GM21515 (cell line): ENCODE results near the gene FNDC3B.

Experiments used
- ATAC-seq: cut with Tn5 transposase; IDR thresholded peaks from one replicate; pipeline ENCODE4 v1.9.1; 2021; ENCODE audit not compliant: unreplicated experiment

The FNDC3B gene

DNA sequence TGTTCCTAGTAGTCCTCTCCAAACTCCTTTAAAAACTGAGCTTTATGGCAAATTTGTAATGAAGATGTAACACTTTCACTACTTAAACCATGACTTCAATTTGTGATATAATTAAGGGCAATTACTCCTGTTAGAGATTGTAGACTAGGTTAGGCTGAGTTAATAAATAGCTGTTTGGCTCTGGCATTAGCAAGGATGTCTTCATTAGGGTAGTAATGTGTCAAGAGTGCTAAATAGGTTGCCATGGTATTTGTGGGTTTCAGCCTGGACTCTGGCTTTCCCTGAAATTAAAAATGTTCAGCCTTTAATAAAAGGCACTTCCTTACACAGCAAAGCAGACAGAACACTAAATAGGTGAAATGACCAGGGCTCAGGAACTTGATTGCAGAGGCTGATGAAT lies 337.0 kb downstream of the FNDC3B start:
- no peak for ATAC-seq

DNA sequence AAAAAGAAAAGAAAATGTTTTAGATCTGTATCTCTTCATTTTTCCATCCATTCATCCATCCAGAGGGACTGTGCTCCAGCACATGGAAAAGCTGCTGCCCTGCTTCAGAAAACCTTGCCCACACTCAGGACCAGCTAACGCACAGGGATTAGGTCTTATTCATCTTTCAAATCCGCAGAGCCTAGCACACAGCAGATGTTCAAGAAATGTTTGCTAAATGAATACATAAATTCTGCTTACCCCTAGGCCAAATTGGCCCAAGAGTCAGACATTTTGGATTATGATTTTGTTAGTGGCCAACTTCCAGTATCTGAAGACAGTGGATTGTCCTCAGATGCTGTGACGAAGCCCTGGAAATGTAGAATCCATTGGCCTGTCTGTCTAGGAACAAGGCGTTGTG lies 337.5 kb downstream of the FNDC3B start:
- ATAC-seq: no peak

DNA sequence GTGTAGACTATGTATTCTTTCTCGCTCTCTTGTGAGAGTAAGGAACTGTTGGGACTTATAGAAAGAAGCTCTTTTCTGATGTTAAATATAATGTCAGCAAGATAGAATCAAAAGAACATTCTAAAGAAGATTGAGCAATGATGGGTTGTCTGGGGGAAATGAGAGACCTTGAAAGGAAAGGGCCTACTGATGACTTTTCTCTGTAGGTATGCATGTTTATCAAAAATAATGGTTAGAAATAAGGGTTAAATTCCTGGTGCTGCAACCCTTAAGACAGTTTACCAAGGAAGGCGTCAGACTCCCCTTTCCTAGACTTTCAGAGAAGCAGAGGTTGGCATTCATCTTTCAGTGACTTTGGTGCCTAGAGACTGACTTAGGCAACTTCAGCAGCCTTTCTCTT lies 339.1 kb downstream of the FNDC3B start:
- ATAC-seq: no peak

GRCh38 chr3:172379372-172379771 lies 340.0 kb downstream of the FNDC3B start:
- no peak for ATAC-seq

DNA sequence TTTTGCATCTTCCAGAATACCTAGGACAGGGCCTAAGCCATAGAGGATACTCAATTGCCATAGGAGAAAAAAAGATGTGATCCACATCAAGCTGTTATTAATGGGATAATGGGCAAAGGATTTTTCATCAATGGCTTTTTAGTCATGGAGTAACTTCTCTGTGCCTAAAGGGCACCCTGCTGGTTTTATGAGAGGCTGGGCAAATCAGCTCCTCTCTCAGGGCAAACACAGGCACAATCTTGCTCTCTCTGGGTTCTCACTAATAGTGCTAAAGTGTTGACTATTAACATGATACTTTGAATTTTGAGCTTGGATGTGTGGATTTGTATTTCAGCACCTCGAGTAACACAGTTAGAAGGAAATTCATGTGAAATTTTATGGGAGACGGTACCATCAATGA lies 341.3 kb downstream of the FNDC3B start:
- ATAC-seq: no peak

DNA sequence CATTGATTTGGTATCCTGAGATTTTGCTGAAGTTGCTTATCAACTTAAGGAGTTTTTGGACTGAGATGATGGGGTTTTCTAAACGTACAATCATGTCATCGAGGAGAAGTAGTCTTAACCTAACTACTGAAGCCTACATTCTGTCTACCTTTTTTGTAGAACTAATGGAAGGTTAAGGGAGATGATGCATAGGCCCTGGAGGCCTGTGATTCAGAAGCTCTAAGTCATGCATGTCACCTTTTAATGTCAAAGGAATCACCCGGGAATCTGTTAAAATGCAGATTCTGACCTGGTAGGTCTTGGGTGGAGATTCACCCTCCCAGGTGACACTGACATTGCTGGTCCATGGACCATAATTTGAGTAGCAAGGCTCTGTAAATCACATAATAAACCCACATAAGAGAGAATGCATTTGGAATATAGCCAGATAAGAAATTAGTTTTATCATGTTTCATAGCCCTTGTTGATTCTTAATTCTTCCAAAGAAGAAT lies 344.0 kb downstream of the FNDC3B start:
- no peak for ATAC-seq

- no peak for ATAC-seq
These were observed 345.5 kb downstream of the FNDC3B start for GRCh38 chr3:172384836-172385235.

DNA sequence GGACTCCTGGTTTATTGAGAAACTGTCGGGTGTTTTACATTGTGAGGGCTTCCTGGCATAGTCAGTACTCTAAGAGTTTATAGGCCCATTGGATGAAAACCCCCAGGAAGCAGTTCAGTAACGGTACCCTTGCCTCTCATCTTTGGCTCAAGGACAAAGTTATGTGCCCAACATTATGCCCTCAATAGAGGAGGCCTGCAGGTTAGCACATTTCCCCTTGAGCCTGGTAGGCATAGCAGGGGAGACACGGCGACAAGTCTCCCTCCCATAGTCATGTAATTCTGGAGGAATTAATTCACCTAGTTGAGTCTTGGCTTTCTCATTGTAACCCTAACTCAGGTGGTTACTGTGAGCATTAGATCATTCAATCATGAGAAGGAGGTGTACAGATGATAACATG lies 348.4 kb downstream of the FNDC3B start:
- no peak for ATAC-seq

DNA sequence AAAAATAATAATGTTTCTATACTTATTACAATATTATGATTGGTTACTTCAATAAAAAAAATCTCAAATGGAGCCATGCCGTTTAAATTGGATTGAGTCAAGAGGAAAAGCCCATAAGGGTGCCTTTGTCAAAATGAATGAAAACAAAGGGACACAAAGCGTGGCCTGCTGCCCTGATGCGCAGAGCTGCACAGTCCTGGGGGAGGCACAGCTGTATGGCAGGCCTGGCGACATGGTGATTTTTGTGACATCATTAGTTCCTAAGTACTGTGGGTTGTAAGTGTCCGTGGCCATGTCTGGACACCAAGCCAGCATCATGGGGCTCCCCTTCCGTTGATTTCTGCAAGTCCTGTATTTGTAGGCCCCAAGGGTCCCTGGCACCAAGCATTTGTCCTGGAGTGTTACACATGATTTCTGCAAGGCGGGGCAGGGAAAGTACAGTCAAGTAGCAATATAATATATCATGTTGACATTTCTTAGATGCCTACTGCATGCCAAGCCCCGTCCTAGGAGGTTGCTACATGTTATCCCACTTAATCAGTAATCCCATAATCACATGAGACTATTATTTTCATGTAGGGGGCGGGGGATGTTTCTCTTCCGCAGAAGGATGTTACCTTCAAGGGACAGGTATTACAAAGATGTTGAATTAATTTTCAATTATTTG lies 349.2 kb downstream of the FNDC3B start:
- no peak for ATAC-seq

DNA sequence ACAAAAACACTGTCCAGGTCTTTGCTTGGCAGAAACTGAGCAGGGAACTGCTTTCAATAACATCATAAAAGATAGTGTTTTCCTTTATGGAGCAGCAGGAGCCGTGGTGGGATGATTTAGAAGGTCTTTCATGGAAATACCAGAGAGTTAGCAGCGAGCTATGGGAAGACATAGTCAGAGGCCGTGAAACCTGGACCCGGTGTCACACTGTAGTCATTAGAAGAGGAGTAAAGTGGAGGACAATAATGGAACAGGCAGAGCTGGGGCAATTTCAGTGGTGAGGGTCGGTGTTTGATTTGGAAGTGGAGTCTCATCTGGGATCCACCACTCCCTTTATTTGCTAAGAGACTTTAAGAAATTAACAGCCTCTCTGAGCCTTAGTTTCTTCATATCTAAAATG lies 351.4 kb downstream of the FNDC3B start:
- ATAC-seq: no peak

- no peak for ATAC-seq
These were observed 352.4 kb downstream of the FNDC3B start for GRCh38 chr3:172391592-172392302.

DNA sequence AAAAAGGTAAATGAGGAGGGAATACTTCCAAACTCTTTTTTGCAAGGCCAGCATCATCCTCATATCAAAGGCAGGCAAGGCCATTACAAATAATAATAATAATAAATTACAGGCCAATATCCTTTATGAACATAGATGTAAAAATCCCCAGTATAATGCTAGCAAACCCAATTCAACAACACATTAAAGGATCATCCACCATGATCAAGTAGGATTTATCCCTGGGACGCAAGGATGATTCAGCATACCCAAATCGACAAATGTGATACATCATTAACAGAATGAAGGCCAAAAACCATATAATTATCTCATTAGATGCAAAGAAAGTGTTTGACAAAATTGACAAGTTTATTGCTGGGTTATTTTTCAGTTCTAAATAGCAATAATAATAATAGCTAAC lies 355.3 kb downstream of the FNDC3B start:
- ATAC-seq: no peak

DNA sequence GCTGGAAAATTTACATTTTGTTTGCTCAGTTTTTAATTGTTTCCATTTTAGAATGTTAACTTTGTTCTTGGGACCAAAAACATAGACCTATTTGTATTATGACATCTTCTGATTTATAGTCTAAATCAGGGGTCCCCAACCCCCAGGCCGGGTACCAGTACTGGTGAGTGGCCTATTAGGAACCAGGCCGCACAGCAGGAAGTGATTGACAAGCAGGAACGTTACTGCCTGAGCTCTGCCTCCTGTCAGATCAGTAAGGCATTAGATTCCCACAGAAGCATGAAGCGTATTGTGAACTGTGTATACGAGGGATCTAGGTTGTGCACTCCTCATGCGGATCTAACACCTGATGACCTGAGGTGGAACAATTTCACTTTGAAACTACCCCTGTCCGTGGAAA lies 357.0 kb downstream of the FNDC3B start:
- no peak for ATAC-seq

GRCh38 chr3:172397716-172398405 lies 358.5 kb downstream of the FNDC3B start:
- ATAC-seq: no peak

GRCh38 chr3:172398484-172398883 lies 359.1 kb downstream of the FNDC3B start:
- ATAC-seq: no peak

GRCh38 chr3:172402090-172402489 lies 362.7 kb downstream of the FNDC3B start:
- no peak for ATAC-seq

DNA sequence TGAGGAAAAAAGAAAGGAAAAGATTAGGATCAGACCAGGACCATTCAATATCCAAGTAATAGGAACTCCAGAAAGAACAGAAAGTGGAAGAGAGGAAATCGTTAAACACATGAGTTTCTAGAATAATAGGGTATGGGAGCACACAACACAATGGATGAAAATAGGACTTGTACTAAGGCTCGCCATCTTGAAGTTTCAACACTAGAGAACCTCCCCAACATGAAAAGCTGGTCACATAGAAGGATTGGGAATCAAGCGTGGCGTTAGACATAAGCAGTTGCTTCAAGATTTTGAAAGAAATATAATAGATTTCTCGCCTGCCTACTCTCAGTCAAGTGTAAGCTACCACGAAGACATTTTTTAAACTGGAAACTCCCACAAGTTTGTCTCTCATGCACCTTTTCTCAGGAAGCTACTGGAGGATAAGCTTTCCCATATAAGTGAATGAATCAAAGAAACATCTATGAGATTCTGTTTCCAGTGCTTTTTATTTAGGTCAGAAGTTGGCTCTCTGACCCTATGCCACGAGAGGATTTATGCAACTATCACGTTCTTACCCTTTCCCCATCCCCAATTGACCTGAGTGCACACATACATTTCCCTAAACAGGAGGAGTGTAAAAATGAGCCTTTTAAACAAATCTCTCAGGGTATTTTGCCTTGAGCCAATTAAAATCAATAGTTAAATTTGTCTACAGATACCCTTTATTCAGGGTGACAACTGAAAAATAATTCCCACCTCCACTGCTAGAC lies 363.7 kb downstream of the FNDC3B start:
- no peak for ATAC-seq

DNA sequence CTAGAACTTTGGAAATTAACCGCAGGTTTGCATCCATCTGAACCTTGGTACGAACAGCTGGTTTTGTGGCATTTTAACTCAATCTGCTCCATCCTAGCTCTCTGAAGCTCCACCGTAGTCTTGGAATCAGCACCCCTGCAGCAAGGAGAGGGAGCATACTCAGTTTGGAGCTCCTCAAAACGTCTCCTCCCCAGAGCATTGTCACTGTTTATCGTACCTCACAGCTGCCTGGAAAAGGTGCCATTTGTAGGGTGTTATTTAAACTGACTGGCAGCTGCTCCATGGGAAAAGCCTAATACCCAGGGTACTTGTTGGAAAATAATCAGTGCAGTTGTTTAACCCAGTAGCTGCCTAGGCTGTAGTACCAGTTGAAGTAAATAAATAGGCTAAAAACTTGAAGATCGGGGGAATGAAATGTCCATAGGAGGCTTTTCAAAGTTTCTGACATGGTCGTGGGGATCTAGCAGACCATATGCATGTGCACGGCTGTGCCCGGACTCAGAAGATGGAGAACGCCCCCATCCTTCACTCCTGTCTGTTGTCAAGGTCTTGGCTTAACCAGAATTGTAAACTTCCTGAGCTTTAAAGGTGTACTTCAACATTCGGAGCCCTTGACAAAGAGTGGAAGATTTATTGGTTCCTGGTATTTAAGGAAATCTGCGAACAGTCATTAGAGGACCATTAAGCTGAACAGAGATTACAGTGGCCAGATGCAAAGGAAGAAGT lies 365.0 kb downstream of the FNDC3B start:
- no peak for ATAC-seq

DNA sequence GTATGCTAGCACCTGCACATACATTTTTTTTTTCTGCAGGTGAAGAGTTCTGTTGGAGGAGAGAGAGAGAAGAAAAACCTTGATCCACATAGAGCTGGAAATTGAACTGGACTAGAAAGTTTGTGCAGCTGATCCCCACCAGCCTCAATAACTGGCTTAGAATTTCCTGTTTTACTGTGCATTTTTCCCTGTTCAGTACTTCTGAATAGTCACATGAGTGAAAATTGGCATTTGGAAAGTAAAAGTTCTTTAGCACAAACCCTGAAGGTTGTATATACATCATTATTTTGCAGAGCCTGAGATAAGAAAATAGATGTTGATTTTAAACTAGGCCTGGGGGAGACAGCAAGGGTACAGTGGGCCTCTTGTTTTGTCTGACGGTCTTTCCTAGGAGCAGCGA lies 366.5 kb downstream of the FNDC3B start:
- no peak for ATAC-seq

DNA sequence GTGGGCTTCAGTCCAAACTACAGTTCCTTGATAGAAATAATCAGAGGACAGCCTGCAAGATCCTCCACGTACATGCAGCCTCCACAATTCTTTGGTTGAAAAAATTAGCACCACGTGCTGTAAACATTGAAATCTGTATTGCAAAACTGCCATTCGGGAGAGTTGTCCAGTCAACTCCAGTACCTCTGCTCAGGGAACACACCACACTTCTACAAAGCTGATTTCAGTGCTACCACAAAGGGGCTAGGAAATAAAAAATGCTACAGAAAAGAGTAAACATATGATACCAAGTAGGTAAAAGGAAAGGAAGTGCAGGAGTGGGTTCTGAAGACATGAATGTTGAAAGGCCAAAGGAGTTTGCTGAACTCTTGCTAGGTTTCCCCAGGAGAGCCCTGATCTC lies 368.5 kb downstream of the FNDC3B start:
- ATAC-seq: no peak
